COLO829 (cell line): ENCODE data around the gene ZEB1.
"Not testable (repeated sequence)": the region's sequence is repeated elsewhere in the genome, so short reads cannot be mapped to it uniquely, and the experiment has no call there.

Experiments used
- DNase-seq: peaks from one replicate; pipeline ENCODE4 v3.0.0; 2012; ENCODE audit warnings: low spot score

The ZEB1 gene

GRCh38 chr10:31372439-31372838, 53.4 kb downstream of the ZEB1 start:
- DNase-seq = no peak

DNA sequence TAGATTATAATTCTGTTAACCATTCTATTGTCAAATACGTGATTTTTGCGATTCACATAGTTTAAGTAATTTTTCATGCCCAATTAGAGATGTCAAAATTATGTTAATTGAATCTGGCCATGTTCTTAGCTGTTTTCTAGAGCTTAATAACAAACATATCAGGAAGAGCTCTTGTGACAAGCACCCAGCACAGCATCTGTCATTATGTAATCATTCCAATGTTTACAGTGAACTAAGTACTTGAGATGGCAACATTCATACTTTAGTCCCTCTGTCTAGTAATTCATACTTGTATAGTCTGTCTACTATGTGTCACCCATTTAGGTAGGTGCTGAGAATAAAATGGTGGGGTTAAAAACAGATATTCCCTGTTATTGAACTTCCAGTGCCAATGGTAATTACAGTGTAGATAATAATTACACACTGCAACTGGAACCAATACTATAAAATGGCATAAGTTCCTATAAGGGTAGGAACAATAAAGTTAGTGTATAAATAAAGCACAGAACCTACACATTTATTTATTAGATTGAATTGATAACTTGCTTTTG, 55.2 kb downstream of the ZEB1 start:
- no peak for DNase-seq

GRCh38 chr10:31381171-31381570, 62.2 kb downstream of the ZEB1 start:
- no peak for DNase-seq

- DNase-seq = no peak
Measured at GRCh38 chr10:31381766-31382316, 62.8 kb downstream of the ZEB1 start.

DNA sequence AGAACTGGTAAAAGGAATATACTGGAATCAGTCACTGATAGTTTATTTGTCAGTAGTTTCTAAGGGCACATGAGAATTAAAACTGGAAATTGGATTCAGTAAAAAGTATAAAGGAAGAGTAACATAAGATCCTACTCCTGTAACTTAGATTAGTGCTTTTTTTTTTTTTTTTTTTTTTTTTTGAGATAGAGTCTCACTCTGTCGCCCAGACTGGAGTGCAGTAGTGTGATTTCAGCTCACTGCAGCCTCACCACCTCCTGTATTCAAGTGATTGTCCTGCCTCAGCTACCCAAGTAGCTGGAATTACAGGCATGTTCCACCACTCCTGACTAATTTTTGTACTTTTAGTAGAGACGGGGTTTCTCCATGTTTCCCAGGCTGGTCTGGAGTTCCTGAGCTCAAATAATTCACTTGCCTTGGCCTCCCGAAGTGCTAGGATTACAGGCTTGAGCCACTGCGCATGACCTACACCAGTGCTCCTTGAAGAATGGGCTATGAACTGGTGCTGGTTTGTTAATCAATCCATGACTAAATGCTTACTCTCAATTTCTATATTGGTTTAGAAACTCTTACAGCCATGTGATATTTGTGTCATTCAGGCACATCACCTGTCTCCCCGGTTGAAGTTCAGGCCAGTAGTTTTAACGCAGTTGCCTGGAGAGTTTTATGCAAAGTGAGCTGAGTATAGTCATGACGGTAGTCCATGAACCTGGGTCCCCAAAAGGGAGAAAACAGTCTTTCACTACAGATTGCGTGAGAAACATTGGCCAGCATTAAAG, 65.0 kb downstream of the ZEB1 start:
- no peak for DNase-seq

- DNase-seq = no peak
Measured at GRCh38 chr10:31384589-31384949, 65.6 kb downstream of the ZEB1 start.

DNA sequence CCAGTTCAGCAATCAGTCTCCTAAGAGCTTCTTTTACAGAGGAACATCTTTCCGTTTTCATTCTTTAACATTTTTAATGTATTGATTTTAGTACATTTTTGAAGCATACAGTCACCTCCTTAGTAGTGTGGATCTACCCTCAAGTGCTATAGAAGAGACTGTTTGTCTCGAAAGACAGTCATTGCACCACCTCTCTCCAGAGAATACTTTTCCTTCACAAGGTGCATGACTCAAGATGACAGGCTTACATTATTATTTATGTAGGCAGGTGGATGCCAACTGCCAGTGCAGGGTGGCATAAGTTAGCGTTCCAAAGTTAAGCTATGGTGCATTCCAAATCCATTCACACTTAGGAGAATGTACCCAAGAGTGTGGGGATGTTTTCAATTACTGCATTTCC, 71.8 kb downstream of the ZEB1 start:
- DNase-seq = no peak

DNA sequence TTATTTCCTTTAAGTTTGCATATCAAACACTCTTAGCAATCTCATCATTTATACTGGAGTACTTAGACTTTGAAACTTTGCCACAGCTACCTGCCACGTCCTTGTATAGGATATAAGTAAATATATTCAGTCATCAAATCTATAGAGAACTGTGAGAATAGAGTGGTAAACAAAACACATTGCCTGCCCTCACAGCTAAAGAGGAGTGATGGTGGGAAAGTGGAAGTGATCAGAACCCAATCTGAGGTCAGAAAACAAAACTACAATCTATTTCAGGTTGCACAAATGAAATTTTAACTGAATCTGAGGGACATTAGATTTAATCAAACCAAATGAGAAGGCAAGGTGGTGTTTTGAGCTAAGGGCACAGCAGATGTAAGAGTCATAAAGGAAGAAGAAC, 74.8 kb downstream of the ZEB1 start:
- no peak for DNase-seq

GRCh38 chr10:31395695-31396094, 76.7 kb downstream of the ZEB1 start:
- DNase-seq = no peak

DNA sequence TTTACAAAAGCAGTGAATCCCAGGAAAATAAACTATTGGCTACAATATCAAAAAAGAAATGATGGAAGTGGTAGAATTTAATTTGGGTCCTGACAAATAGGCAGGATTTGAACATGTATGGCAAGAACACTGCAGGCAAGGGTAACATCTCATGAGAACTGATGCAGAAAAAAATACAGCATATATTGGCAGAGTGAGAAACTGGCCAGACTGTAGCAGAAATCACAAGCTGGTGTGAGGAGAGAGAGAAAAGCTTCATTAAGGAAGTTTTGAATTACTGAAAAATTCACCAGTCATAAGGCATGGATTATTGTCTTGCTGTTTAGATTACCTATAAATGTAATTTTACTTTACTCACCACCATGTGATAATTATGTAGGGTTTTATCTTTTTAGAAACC, 77.4 kb downstream of the ZEB1 start:
- no peak for DNase-seq

GRCh38 chr10:31397852-31398251, 78.8 kb downstream of the ZEB1 start:
- DNase-seq = no peak

DNA sequence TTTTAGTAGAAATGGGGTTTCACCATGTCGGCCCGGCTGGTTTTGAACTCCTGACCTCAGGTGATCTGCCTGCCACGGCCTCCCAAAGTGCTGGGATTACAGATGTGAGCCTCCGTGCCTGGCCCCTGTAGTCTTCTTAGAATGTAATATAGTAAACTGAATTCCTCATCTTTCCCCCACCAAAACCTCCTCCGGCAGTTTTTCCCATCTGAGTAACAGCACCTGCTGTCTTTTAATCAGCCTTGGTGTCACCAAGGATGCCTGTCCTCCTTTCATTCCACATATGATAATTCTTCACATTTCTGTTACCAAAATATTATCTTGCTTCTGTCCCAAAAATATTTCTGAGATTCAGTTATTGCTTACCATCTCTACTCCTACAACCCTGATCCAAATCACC, 80.2 kb downstream of the ZEB1 start:
- no peak for DNase-seq

DNA sequence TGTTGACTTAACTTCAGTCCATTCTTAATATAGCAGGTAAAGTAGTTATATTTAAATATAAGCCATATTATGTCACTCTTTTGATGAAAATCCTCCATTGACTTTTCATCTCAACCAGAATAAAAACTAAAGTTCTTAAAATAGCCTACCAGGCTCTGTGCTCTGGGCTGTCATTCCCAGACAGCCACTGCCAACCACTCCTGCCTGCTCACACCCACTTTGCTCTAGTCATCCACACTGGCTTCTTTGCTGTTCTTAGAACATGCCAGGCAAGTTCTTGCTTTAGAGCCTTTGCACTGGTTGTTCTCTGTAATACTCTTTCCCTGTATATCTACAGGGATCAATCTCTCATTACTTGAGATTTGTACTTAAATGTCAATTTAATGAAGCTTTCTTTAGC, 80.6 kb downstream of the ZEB1 start:
- DNase-seq = no peak

- DNase-seq = no peak
Measured at GRCh38 chr10:31401287-31401686, 82.3 kb downstream of the ZEB1 start.

GRCh38 chr10:31404640-31405039, 85.6 kb downstream of the ZEB1 start:
- no peak for DNase-seq

DNA sequence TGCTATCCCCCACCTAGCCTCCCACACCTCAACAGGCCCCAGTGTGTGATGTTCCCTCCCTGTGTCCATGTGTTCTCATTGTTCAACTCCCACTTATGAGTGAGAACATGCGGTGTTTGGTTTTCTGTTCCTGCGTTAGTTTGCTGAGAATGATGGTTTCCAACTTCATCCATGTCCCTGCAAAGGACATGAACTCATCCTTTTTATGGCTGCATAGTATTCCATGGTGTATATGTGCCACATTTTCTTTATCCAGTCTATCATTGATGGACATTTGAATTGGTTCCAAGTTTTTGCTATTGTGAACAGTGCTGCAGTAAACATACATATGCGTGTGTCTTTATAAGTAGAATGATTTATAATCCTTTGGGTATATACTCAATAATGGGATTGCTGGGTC, 86.8 kb downstream of the ZEB1 start:
- not testable (repeated sequence) for DNase-seq

GRCh38 chr10:31412397-31412796, 93.4 kb downstream of the ZEB1 start:
- not testable (repeated sequence) for DNase-seq

- DNase-seq = no peak
Measured at GRCh38 chr10:31413325-31413724, 94.3 kb downstream of the ZEB1 start.

DNA sequence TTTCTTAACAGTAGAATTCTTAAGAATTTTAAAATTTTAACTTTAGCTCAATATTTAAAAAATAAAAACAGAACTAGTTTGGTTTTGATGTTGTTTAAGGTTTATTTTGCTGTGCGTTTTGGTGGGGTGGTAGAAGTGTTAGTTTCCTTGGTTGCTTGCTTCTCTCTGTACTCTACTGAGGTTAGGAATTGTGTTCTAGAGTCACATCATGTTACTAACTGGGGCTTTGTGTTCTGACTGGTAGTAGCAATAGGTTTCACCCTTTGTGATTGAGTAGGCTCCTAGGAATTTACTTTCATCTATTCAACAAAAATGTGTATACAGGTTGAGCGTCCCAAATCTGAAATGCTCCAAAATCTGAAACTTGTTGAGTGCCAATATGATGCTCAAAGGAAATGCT, 99.5 kb downstream of the ZEB1 start:
- no peak for DNase-seq

- no peak for DNase-seq
Measured at GRCh38 chr10:31419394-31420063, 100.5 kb downstream of the ZEB1 start.

DNA sequence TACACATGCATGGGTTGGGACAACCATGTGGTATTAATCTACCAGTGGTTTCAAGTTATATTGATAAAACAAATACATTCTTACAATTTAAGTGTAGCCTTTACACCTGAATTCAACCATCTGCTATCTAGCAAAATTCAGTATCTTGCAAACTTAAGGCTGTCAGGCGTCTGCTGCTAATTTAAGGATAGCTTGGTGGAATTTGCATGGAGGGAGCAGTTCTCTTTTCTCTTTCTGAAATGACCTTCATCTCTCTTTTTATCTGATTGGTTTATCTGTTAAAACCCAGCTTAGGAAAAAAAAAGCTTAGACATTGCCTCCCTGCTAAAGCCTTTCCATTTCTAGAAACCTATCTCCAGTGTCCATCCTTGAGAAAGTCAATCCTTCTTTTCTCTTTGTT, 102.3 kb downstream of the ZEB1 start:
- DNase-seq = no peak

DNA sequence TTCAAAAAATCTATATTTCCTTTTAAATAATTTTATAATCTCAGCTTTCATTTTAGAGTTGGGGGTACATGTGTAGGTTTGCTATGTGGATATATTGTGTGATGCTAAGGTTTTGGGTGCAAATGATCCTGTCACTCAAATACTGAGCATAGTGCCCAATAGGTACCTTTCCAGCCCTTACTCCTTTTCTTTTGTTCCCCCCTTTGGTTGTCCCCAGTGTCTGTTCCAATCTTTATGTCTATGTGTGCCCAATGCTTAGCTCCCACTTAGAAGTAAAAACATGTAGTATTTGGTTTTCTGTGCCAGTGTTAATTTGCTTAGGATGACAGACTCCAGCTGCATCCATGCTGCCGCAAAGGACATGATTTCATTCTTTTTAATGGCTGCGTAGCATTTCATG, 103.6 kb downstream of the ZEB1 start:
- no peak for DNase-seq

DNA sequence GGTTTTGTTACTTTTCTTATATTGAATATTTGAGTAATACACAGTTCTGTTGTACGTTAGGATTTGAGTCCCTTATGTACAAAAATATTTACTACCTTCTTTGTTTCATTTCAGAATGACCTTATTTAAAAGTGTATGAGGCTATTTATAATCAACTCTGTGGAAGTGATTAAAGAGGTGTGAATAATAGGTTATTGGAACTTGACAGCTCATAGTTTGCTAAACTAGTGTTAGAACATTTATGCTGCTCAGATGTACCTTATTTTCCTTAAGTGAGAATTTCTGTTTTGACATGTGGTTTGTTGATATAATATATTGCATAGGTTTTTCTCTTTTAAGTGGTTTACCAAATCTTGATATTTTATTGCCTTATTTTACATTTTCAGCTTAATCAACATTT, 105.5 kb downstream of the ZEB1 start:
- no peak for DNase-seq
